ENCODE measurements around the gene ENDOG. TPM values are rescaled to one million over a fixed set of nuclear protein-coding genes. Genes with fewer than 3 reads are reported as not detected.
"Not testable (repeated sequence)": the region's sequence is repeated elsewhere in the genome, so short reads cannot be mapped to it uniquely, and the experiment has no call there.

ENDOG gene
- polyA plus RNA-seq, 4 donors = 4.5 to 16.8 (median 7.3) TPM

DNA sequence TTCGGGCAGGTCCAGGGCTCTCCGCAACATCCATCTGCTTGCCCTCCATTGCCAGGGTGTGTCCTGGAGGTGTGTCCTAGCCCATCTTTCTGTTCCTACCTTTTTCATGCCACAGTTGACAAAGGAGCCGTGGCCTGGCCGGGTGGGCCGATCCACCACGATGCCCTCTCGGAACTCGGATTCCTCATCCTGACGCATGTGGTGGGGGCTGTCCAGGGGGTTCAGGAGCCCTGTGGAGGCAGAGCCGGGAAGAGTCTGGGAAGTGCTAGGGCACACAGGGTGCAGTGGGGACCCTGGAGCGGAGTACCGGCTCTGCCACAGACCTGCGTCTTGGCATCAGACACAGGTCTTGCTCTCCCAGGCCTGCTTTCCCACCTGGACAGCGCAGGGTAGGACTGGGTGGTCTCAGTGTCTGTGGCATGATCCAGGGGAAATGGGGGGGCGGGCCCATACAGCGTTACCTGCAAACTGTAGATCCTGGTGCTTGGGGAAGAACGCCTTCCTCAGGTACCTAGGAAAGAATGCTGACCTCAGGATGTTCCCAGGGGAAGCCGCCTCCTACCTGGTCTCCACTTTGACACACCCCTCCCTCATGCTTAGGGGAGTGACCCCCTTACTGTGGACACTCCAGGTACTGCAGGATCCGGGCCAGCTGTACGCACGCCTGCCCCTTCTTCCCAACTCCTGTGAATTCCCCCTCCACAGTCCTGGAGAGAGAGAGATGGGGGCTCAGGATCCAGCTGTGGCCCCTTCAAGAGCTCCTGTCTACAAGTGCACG is 7.8 kb downstream of the ENDOG start:
- no peak for DNase-seq (ENCODE audit: low read depth in 4 of 4, low spot score in 3 of 4)

DNA sequence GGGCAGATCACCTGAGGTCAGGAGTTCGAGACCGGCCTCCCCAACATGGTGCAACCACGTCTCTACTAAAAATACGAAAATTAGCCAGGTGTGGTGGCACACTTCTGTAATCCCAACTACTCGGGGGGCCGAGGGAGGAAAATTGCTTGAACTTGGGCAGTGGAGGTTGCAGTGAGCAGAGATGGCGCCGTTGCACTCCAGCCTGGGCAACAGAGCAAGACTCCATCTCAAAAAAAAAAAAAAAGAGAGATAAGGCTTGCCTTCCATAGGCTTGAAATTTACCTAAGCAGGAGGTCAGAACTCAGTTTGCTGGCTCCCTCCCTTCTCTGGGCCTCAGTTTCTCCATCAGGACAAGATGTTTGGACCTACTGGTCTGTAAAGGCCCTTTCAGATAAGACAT is 10.0 kb downstream of the ENDOG start:
- DNase-seq (ENCODE audit: low read depth in 4 of 4, low spot score in 3 of 4) = no peak

GRCh38 chr9:128828719-128829452 is 10.6 kb downstream of the ENDOG start:
- DNase-seq (ENCODE audit: low read depth in 4 of 4, low spot score in 3 of 4) = no peak

- DNase-seq (ENCODE audit: low read depth in 4 of 4, low spot score in 3 of 4) = peak; percentile 80 to 87 (median 82)
Measured at GRCh38 chr9:128829477-128830251, 11.4 kb downstream of the ENDOG start, which contains the start of gene SPOUT1. Gene SPOUT1 (minus strand): TSS chr9:128829794. CDS start chr9:128829780, 14 bp downstream.

GRCh38 chr9:128833696-128834095 is 15.4 kb downstream of the ENDOG start:
- DNase-seq (ENCODE audit: low read depth in 4 of 4, low spot score in 3 of 4) = no peak

DNA sequence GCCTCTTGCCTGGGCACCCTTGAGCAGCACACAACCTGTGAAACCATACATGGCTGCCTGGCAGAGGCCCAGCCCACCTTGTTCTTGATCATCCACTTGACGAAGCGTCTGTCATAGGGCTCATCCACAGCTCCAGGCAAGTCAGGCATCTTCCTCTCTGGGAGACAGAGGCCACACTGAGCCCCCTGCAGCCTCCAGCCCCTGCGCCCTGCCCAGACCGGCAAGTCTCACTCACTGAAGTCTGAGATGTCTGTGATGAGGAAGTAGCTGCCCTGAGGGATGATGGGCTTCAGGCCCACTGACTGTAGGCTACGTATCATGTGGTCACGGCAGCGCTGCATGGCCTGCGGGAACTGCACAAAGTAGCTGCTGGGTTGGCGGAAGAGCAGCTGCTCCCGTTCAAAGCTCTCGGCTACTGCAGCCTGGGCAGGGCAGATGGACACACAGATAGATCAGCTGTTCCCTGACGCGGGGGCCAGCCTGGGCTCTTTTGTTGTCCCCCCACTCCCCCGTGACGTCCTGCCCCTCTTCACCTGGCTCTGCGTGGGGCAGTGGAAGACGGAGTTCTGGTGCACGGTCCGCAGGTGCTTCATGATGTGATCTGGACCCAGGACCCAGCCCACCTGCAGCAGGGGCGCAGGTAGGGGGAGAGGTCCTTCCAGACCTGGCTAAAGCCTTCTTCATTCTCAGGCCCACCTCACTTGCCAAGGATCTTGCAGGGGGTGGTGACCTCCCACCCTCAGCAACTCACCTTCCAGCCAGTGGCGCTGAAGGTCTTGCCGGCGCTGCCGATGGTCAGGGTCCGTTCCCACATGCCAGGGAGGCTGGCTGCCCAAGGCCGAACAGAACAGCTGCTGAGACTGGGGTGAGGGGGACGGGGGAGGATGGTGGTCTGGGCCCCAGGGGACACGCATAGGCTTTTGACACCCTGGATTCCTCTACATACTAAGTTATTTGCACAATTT is 17.2 kb downstream of the ENDOG start:
- no peak for DNase-seq (ENCODE audit: low read depth in 4 of 4, low spot score in 3 of 4)

- DNase-seq (ENCODE audit: low read depth in 4 of 4, low spot score in 3 of 4) = no peak
Measured at GRCh38 chr9:128836509-128837145, 18.3 kb downstream of the ENDOG start.

DNA sequence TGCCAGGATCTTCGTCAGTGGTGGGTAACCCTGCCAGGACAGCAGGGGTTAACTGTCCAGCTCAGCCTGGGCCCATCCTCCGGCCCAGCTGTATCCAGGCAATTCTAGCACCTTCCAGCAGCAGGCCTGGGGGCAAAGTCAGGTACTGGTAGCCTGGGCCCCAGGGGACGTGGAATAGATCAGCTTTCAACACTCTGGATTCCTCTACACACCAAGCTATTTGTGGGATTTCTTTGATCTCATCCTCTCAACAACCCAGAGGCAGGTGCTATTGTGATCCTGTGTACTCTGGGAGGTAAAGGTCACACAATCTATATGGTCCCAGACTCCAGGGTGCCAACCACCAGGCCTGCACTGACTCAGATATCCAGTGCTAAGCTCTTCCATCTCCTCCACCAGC is 20.0 kb downstream of the ENDOG start:
- DNase-seq (ENCODE audit: low read depth in 4 of 4, low spot score in 3 of 4) = no peak

GRCh38 chr9:128840524-128840923 is 22.2 kb downstream of the ENDOG start:
- DNase-seq (ENCODE audit: low read depth in 4 of 4, low spot score in 3 of 4) = no peak

GRCh38 chr9:128841694-128842492 is 23.6 kb downstream of the ENDOG start:
- no peak for DNase-seq (ENCODE audit: low read depth in 4 of 4, low spot score in 3 of 4)

- not testable (repeated sequence) for DNase-seq (ENCODE audit: low read depth in 4 of 4, low spot score in 3 of 4)
Measured at GRCh38 chr9:128843171-128843570, 24.9 kb downstream of the ENDOG start.

- DNase-seq (ENCODE audit: low read depth in 4 of 4, low spot score in 3 of 4) = no peak
Measured at GRCh38 chr9:128845186-128845931, 27.1 kb downstream of the ENDOG start.

GRCh38 chr9:128846680-128847030 is 28.4 kb downstream of the ENDOG start:
- no peak for DNase-seq (ENCODE audit: low read depth in 4 of 4, low spot score in 3 of 4)

DNA sequence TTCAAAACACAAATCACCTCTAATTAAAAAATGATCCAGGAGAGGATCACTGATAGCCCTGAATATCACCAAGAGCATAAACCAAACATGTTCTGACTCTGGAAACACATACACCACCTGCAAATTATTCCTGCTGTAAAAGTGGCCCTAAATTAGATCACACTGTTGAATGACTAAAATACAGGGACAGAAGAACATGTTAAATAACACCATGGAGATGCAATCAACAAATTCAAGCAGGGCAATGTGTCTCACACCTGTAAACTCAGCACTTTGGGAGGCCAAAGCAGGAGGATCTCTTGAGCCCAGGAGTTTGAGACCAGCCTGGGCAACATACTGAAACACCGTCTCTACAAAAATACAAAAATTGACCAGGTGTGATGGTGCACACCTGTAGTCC is 29.5 kb downstream of the ENDOG start:
- DNase-seq (ENCODE audit: low read depth in 4 of 4, low spot score in 3 of 4) = no peak

DNA sequence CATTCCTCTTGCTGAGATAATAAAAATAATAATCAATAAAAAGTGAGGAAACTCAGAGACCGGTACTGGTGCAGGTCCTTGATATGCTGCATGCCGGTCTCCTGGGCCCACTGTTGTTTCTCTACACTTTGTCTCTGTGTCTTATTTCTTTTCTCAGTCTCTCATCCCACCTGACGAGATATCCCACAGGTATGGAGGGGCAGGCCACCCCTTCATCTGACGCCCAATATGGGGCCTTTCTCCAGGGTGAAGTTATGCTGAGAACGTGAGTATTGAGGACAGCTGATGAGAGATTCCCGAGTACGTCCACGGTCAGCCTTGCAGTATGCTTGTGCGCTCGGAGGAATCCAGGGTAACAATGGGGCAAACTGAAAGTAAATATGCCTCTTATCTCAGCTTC is 32.7 kb downstream of the ENDOG start:
- DNase-seq (ENCODE audit: low read depth in 4 of 4, low spot score in 3 of 4) = not testable (repeated sequence)

GRCh38 chr9:128851779-128852600 is 33.7 kb downstream of the ENDOG start:
- DNase-seq (ENCODE audit: low read depth in 4 of 4, low spot score in 3 of 4) = not testable (repeated sequence)

DNA sequence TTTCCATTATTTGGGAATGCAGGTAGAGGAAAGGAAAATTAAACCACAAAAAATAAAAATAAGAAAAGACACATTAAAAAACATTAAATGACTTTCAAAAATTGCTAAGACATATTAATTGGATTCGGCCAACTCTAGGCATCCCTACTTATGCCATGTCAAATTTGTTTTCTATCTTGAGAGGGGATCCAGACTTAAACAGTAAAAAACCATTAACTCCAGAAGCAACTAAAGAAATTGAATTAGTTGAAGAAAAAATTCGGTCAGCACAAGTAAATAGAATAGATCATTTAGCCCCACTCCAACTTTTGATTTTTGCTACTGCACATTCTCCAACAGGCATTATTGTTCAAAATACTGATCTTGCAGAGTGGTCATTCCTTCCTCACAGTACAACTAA is 34.3 kb downstream of the ENDOG start:
- not testable (repeated sequence) for DNase-seq (ENCODE audit: low read depth in 4 of 4, low spot score in 3 of 4)

Data from left renal pelvis (tissue), 4 donors.